CD14-positive monocyte (primary cell): ENCODE results near the gene HEBP1. TPM values are rescaled to one million over a fixed set of nuclear protein-coding genes. Genes with fewer than 3 reads are reported as not detected.

ENCODE experiments used
- DNase-seq, 3 donors: peaks; one replicate each; pipeline ENCODE4 v3.0.0-alpha.2; 2011 to 2022
- H2AFZ ChIP-seq: 2 replicates; pipeline ENCODE4 v1.6.0; 2012; ENCODE audit warnings: mild to moderate bottlenecking, low read depth, low read length, inconsistent platforms; ENCODE audit not compliant: insufficient read depth, poor library complexity, severe bottlenecking
- H3K27ac ChIP-seq, 2 donors: 1 replicate in 1 of 2; 2 replicates in 1 of 2; pipeline ENCODE4 v1.5.1; 2012 to 2013; ENCODE audit warnings: low read length in 2 of 2, control low read depth in 1 of 2, inconsistent platforms in 1 of 2, low read depth in 1 of 2, mild to moderate bottlenecking in 1 of 2
- H3K27me3 ChIP-seq, 2 donors: one replicate each; pipeline versions ENCODE4 v1.6.0 to v1.6.1; 2011 to 2013; ENCODE audit warnings: low read length in 2 of 2; ENCODE audit not compliant: control insufficient read depth in 2 of 2, insufficient read depth in 2 of 2
- H3K36me3 ChIP-seq, 2 donors: replicated peaks in 1 of 2; 1 replicate in 1 of 2; 2 replicates in 1 of 2; pipeline versions ENCODE4 v1.5.1 to v1.6.1; 2012 to 2013; ENCODE audit warnings: low read length in 2 of 2, control low read depth in 1 of 2, inconsistent platforms in 1 of 2, mild to moderate bottlenecking in 1 of 2; ENCODE audit not compliant: insufficient read depth in 2 of 2, control insufficient read depth in 1 of 2
- H3K4me1 ChIP-seq, 2 donors: 1 replicate in 1 of 2; 2 replicates in 1 of 2; pipeline versions ENCODE4 v1.5.1 to v1.6.1; 2012 to 2013; ENCODE audit warnings: low read length in 2 of 2, control low read depth in 1 of 2, inconsistent platforms in 1 of 2, mild to moderate bottlenecking in 1 of 2, moderate library complexity in 1 of 2; ENCODE audit not compliant: insufficient read depth in 2 of 2, control insufficient read depth in 1 of 2
- H3K4me2 ChIP-seq: replicated peaks from 2 replicates; pipeline ENCODE3; 2012; ENCODE audit warnings: low read length, moderate library complexity, mild to moderate bottlenecking; ENCODE audit not compliant: poor library complexity, severe bottlenecking; ENCODE audit errors: extremely low read depth
- H3K4me3 ChIP-seq, 3 experiments: fragments of 200-600 bp in 1 of 3; sonication (generic) in 1 of 3; replicated peaks in 1 of 3; 1 replicate in 2 of 3; 2 replicates in 1 of 3; pipeline ENCODE4 v1.5.1; 2011 to 2013; ENCODE audit warnings: low read length in 3 of 3, mild to moderate bottlenecking in 3 of 3, control low read depth in 2 of 3, low read depth in 2 of 3, inconsistent platforms in 1 of 3, moderate library complexity in 1 of 3
- H3K79me2 ChIP-seq: 2 replicates; pipeline ENCODE4 v1.6.0; 2012; ENCODE audit warnings: mild to moderate bottlenecking, control low read depth, inconsistent platforms, low read length, moderate library complexity; ENCODE audit not compliant: insufficient read depth
- H3K9ac ChIP-seq: 2 replicates; pipeline ENCODE4 v1.6.0; 2017; ENCODE audit warnings: low read length, mild to moderate bottlenecking; ENCODE audit not compliant: insufficient read depth, poor library complexity, severe bottlenecking
- H3K9me3 ChIP-seq, 2 donors: replicated peaks in 1 of 2; 1 replicate in 1 of 2; 2 replicates in 1 of 2; pipeline versions ENCODE4 v1.5.1 to v1.6.1; 2012 to 2013; ENCODE audit warnings: low read length in 2 of 2, control low read depth in 1 of 2; ENCODE audit not compliant: control insufficient read depth in 1 of 2, insufficient read depth in 1 of 2
- H4K20me1 ChIP-seq: 2 replicates; pipeline ENCODE4 v1.6.0; 2012; ENCODE audit warnings: mild to moderate bottlenecking, low read length, control low read depth, moderate library complexity; ENCODE audit not compliant: insufficient read depth
- H3K27ac Mint-ChIP-seq, 7 donors: one replicate each; pipeline ENCODE4 v1.8.0; 2020; ENCODE audit warnings: mild to moderate bottlenecking in 7 of 7, mixed read lengths in 7 of 7, moderate library complexity in 6 of 7, inconsistent platforms in 2 of 7
- H3K27me3 Mint-ChIP-seq, 3 donors: one replicate each; pipeline ENCODE4 v1.8.0; 2021 to 2022; ENCODE audit warnings: low read depth in 3 of 3, mild to moderate bottlenecking in 3 of 3, mixed read lengths in 3 of 3, moderate library complexity in 3 of 3, inconsistent platforms in 1 of 3
- H3K36me3 Mint-ChIP-seq, 2 donors: one replicate each; pipeline ENCODE4 v1.8.0; 2020; ENCODE audit warnings: mixed read lengths in 2 of 2, inconsistent platforms in 1 of 2, mild to moderate bottlenecking in 1 of 2
- H3K4me1 Mint-ChIP-seq: one replicate; pipeline ENCODE4 v1.8.0; 2020; ENCODE audit warnings: mild to moderate bottlenecking, mixed read lengths
- H3K4me3 Mint-ChIP-seq, 2 donors: one replicate each; pipeline ENCODE4 v1.8.0; 2020; ENCODE audit warnings: mild to moderate bottlenecking in 2 of 2, mixed read lengths in 2 of 2, moderate library complexity in 1 of 2
- H3K9me3 Mint-ChIP-seq, 7 donors: one replicate each; pipeline ENCODE4 v1.8.0; 2020 to 2022; ENCODE audit warnings: mixed read lengths in 7 of 7, mild to moderate bottlenecking in 6 of 7, moderate library complexity in 6 of 7, inconsistent platforms in 2 of 7
- WGBS: methylation state at CpG from one replicate; pipeline ENCODE4 v1.1.5; 2013; ENCODE audit warnings: missing lambda C conversion rate; ENCODE audit not compliant: insufficient coverage; 5-methylcytosine and 5-hydroxymethylcytosine counted together
- intact Hi-C, 2 donors: fragments of 100-400 bp; cut with micrococcal nuclease; formaldehyde crosslinking; loops; one replicate each; pipeline versions ENCODE4 v1.15.0 to v1.15.1; 2023
- polyA plus RNA-seq, 3 donors: library from polyadenylated mRNA; depleted of rRNA in 1 of 3; unstranded in 2 of 3; stranded (reverse) in 1 of 3; fragments of 300-500 nt in 2 of 3; fragments of >200 nt in 1 of 3; fragmentation: Illumina TruSeq in 2 of 3; gene quantifications; 1 replicate in 2 of 3; 2 replicates in 1 of 3; pipeline ENCODE4 v1.2.3, GENCODE V29; 2012 to 2021
- TF ChIP-seq, protein P1 (sequence below): fragments of 200-600 bp; IDR thresholded peaks from one replicate; pipeline ENCODE4 v1.8.0; 2022; ENCODE audit warnings: antibody characterized with exemption, mild to moderate bottlenecking

HEBP1 gene
- polyA plus RNA-seq, 3 donors: 33.4 to 89.3 (median 71.3) TPM

DNA sequence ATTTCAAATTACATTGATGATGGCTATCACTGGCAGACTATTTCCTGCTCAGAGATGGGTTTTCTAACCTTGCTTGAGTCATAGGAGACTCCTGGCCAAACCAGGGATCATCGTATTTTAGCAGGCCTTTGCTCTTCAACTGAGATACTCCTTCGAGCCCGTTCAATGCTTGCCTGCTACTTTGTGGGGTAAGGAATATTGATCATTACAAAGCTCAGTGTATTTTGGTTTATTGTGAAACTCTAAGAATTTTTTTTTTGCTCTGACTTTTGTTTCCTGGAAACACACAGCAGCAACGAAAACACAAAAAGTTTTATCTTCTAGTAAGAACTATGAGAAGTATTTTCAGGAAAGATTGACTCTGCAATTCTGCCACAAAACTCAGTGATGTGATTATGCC is 52.2 kb downstream of the HEBP1 start:
- H3K27ac Mint-ChIP-seq: no peak overlapping the region

DNA sequence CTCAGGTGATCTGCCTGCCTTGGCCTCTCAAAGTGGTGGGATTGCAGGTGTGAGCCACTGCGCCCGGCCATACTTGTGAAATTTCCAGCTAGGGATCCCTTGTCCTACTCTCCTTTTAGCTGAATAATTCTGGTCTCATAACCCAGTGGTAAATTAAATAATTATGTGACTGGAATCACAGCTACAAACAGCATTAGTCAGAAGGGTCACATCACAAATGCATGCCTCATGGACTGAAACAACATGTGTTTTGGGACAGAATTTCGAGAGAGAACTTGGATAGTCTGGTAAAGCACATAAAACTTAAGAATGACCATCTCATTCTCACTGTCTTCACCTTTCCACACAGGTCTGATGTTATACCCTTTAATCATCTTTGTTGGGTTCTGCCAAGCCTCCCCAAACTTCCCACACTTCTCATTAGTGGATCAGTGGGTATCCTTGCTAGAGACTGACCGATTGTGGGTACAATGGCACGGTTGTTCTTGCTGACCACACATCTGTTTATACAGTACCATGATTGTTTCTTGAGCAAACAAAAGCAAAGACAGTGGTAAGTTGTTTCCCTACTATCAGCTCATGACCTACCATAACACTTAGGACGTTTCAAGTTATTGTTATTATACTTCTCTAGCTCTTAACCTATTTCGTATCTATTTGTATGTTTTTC is 53.2 kb downstream of the HEBP1 start:
- WGBS: no CpG with 5 or more reads among the region's 7 CpGs
- Histone ChIP-seq H3K27me3 (no peaks in the 10 kb centered on the region), H2AFZ (no peak overlapping the region), H3K9me3 (no peaks in the 10 kb centered on the region), H4K20me1 (no peaks in the 10 kb centered on the region), H3K9ac (no peak overlapping the region), H3K4me1 (no peaks in the 10 kb centered on the region), H3K79me2 (no peaks in the 10 kb centered on the region), H3K4me2 (no peak overlapping the region), H3K27ac (no peak overlapping the region), H3K36me3 (no peaks in the 10 kb centered on the region), H3K4me3 (no peak overlapping the region)
- Mint-ChIP-seq H3K9me3 (peaks cover 0 to 2% (median 0%) of the 10 kb centered on the region in 7 donors), H3K27me3 (peaks cover 0 to 8% (median 5%) of the 10 kb centered on the region in 3 donors), H3K4me3 (no peak overlapping the region), H3K4me1 (no peaks in the 10 kb centered on the region), H3K27ac (no peak overlapping the region), H3K36me3 (no peaks in the 10 kb centered on the region)
- TF ChIP-seq, protein P1, sequence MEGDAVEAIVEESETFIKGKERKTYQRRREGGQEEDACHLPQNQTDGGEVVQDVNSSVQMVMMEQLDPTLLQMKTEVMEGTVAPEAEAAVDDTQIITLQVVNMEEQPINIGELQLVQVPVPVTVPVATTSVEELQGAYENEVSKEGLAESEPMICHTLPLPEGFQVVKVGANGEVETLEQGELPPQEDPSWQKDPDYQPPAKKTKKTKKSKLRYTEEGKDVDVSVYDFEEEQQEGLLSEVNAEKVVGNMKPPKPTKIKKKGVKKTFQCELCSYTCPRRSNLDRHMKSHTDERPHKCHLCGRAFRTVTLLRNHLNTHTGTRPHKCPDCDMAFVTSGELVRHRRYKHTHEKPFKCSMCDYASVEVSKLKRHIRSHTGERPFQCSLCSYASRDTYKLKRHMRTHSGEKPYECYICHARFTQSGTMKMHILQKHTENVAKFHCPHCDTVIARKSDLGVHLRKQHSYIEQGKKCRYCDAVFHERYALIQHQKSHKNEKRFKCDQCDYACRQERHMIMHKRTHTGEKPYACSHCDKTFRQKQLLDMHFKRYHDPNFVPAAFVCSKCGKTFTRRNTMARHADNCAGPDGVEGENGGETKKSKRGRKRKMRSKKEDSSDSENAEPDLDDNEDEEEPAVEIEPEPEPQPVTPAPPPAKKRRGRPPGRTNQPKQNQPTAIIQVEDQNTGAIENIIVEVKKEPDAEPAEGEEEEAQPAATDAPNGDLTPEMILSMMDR: no peak
- intact Hi-C loops: no loop called here
- no peak for DNase-seq

More for the DNA sequence above, 52.2 kb downstream of the HEBP1 start:
- H3K27me3 ChIP-seq: no peaks in the 10 kb centered on the region
- peaks cover 0 to 8% (median 5%) of the 10 kb centered on the region in 3 donors for H3K27me3 Mint-ChIP-seq
- no peak overlapping the region for H3K4me2 ChIP-seq
- no peaks in the 10 kb centered on the region for H4K20me1 ChIP-seq
- H3K4me1 Mint-ChIP-seq: no peaks in the 10 kb centered on the region
- no peak overlapping the region for H3K4me3 Mint-ChIP-seq
- TF ChIP-seq, protein P1: no peak
- 100% methylated on average over 1 of the region's 4 CpGs for WGBS
- H3K4me3 ChIP-seq: no peak overlapping the region
- no peaks in the 10 kb centered on the region for H3K4me1 ChIP-seq
- no peak overlapping the region for H2AFZ ChIP-seq
- H3K9ac ChIP-seq: no peak overlapping the region
- no peak overlapping the region for H3K27ac ChIP-seq
- H3K9me3 ChIP-seq: no peaks in the 10 kb centered on the region
- intact Hi-C loops: no loop called here
- H3K36me3 Mint-ChIP-seq: no peaks in the 10 kb centered on the region
- peaks cover 0 to 2% (median 0%) of the 10 kb centered on the region in 7 donors for H3K9me3 Mint-ChIP-seq
- H3K79me2 ChIP-seq: no peaks in the 10 kb centered on the region
- no peaks in the 10 kb centered on the region for H3K36me3 ChIP-seq
- no peak for DNase-seq
